ENCODE measurements around the gene KLF16. TPM values are rescaled to one million over a fixed set of nuclear protein-coding genes. Genes with fewer than 3 reads are reported as not detected.
A peak's percentile ranks its signal among the peaks of the same experiment; 100 is the strongest.

The KLF16 gene
- total and polyA plus RNA-seq, 9 of the 15 experiments (the other 6 are each of a cell fraction or from before 2014, with no cell fraction given), result 0.04 to 60.4 (median 6.8) TPM

GRCh38 chr19:1873524-1874473 is 10.4 kb upstream of the KLF16 start (continued):
- no peak for TF ChIP-seq CREBBP (IDR thresholded peaks at IDR 0.05; ENCODE audit: low read depth, low read length)
- TF ChIP-seq GABPB1 (CRISPR knock-in tag; IDR thresholded peaks at IDR 0.05), result peak; percentile 21; the same call in 1 of the 2 replicates
- TF ChIP-seq YY1 (IDR thresholded peaks at IDR 0.05; ENCODE audit: borderline replicate concordance in 1 of 3, control insufficient read depth in 1 of 3, extremely low read depth in 1 of 3, insufficient read depth in 3 of 3, insufficient read length in 1 of 3, insufficient replicate concordance in 2 of 3, low read depth in 1 of 3, low read length in 2 of 3), result peak in 1 of 3 experiments; percentile 58
- TF ChIP-seq ZNF780A (CRISPR knock-in tag; IDR thresholded peaks at IDR 0.05), result no peak
- no peak for TF ChIP-seq CREB5 (CRISPR knock-in tag; IDR thresholded peaks at IDR 0.05)
- no peak for TF ChIP-seq MCM2 (IDR thresholded peaks at IDR 0.05; ENCODE audit: low read depth)
- TF ChIP-seq MAZ (CRISPR knock-in tag; conservative IDR thresholded peaks at IDR 0.05 in 1 of 2, IDR thresholded peaks at IDR 0.05 in 1 of 2), result 0 out of 4 replicates have a peak, but pooled peaks have one; percentile 15 to 48
- peak; percentile 69 for TF ChIP-seq TCF7L2 (IDR thresholded peaks at IDR 0.05; ENCODE audit: low read depth, low read length)
- TF ChIP-seq NFIC (IDR thresholded peaks at IDR 0.05), result peak; percentile 79
- no peak for TF ChIP-seq RAD51 (IDR thresholded peaks at IDR 0.05; ENCODE audit: borderline replicate concordance, low read depth)
- TF ChIP-seq RNF219 (CRISPR knock-in tag; IDR thresholded peaks at IDR 0.05), result no peak
- TF ChIP-seq PRDM10 (IDR thresholded peaks at IDR 0.05; ENCODE audit: partially characterized antibody), result peak; percentile 98
- 0 out of 2 replicates have a peak, but pooled peaks have one; percentile 23 for TF ChIP-seq ZNF583 (CRISPR knock-in tag; IDR thresholded peaks at IDR 0.05)
- no peak for TF ChIP-seq ZNF324 (CRISPR knock-in tag; IDR thresholded peaks at IDR 0.05)
- 0 out of 2 replicates have a peak, but pooled peaks have one; percentile 44 for TF ChIP-seq ELF1 (tag; IDR thresholded peaks at IDR 0.05)
- 0 out of 2 replicates have a peak, but pooled peaks have one; percentile 63 for TF ChIP-seq KAT7 (CRISPR knock-in tag; IDR thresholded peaks at IDR 0.05; ENCODE audit: borderline replicate concordance)
- no peak for TF ChIP-seq BRCA1 (IDR thresholded peaks at IDR 0.05)
- no peak for TF ChIP-seq BRCA1 (CRISPR knock-in tag; IDR thresholded peaks at IDR 0.05)
- peak; percentile 52; the same call in 1 of the 2 replicates for TF ChIP-seq ZFX (CRISPR knock-in tag; IDR thresholded peaks at IDR 0.05)
